ENCODE data around the gene MAGI2.

GRCh38 chr7:79159040-79159664, 294.3 kb downstream of the MAGI2 start:
- TF ChIP-seq, protein P1, sequence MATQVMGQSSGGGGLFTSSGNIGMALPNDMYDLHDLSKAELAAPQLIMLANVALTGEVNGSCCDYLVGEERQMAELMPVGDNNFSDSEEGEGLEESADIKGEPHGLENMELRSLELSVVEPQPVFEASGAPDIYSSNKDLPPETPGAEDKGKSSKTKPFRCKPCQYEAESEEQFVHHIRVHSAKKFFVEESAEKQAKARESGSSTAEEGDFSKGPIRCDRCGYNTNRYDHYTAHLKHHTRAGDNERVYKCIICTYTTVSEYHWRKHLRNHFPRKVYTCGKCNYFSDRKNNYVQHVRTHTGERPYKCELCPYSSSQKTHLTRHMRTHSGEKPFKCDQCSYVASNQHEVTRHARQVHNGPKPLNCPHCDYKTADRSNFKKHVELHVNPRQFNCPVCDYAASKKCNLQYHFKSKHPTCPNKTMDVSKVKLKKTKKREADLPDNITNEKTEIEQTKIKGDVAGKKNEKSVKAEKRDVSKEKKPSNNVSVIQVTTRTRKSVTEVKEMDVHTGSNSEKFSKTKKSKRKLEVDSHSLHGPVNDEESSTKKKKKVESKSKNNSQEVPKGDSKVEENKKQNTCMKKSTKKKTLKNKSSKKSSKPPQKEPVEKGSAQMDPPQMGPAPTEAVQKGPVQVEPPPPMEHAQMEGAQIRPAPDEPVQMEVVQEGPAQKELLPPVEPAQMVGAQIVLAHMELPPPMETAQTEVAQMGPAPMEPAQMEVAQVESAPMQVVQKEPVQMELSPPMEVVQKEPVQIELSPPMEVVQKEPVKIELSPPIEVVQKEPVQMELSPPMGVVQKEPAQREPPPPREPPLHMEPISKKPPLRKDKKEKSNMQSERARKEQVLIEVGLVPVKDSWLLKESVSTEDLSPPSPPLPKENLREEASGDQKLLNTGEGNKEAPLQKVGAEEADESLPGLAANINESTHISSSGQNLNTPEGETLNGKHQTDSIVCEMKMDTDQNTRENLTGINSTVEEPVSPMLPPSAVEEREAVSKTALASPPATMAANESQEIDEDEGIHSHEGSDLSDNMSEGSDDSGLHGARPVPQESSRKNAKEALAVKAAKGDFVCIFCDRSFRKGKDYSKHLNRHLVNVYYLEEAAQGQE (IDR thresholded peaks at IDR 0.05; ENCODE audit: borderline replicate concordance in 1 of 2, low read depth in 1 of 2, low read length in 2 of 2) = no peak
- TF ChIP-seq YY1 (IDR thresholded peaks at IDR 0.05; ENCODE audit: insufficient read depth, insufficient replicate concordance, low read depth, low read length) = no peak
- no peak for TF ChIP-seq CHCHD3 (CRISPR knock-in tag; IDR thresholded peaks at IDR 0.05)
- TF ChIP-seq ZNF768 (CRISPR knock-in tag; IDR thresholded peaks at IDR 0.05) = no peak
- TF ChIP-seq, protein P2, sequence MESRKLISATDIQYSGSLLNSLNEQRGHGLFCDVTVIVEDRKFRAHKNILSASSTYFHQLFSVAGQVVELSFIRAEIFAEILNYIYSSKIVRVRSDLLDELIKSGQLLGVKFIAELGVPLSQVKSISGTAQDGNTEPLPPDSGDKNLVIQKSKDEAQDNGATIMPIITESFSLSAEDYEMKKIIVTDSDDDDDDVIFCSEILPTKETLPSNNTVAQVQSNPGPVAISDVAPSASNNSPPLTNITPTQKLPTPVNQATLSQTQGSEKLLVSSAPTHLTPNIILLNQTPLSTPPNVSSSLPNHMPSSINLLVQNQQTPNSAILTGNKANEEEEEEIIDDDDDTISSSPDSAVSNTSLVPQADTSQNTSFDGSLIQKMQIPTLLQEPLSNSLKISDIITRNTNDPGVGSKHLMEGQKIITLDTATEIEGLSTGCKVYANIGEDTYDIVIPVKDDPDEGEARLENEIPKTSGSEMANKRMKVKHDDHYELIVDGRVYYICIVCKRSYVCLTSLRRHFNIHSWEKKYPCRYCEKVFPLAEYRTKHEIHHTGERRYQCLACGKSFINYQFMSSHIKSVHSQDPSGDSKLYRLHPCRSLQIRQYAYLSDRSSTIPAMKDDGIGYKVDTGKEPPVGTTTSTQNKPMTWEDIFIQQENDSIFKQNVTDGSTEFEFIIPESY (CRISPR knock-in tag; IDR thresholded peaks at IDR 0.05) = no peak
- TF ChIP-seq SOX13 (IDR thresholded peaks at IDR 0.05) = no peak
- TF ChIP-seq SOX13 (CRISPR knock-in tag; conservative IDR thresholded peaks at IDR 0.05 in 1 of 2, IDR thresholded peaks at IDR 0.05 in 1 of 2) = no peak
- no peak for TF ChIP-seq ZNF333 (CRISPR knock-in tag; IDR thresholded peaks at IDR 0.05; ENCODE audit: borderline replicate concordance)
- TF ChIP-seq ZNF33B (CRISPR knock-in tag; IDR thresholded peaks at IDR 0.05) = no peak
